GM12865 (cell line): Measurements from ENCODE around the gene GAB1.
A peak's percentile ranks its signal among the peaks of the same experiment; 100 is the strongest.

ENCODE experiments used
- DNase-seq: peaks from one replicate; pipeline ENCODE4 v3.0.0; 2010; ENCODE audit warnings: low read depth
- H3K4me3 ChIP-seq: 2 replicates; pipeline ENCODE4 v1.5.1; 2011; ENCODE audit warnings: mild to moderate bottlenecking, low read depth, low read length, control low read depth
- CTCF ChIP-seq: IDR thresholded peaks from 2 replicates; pipeline ENCODE4 v1.5.1; 2011; ENCODE audit warnings: low read length, control low read depth, low read depth, inconsistent platforms; ENCODE audit not compliant: insufficient read depth; ENCODE audit errors: missing control alignments

The GAB1 gene

GRCh38 chr4:143351774-143352451, 15.2 kb downstream of the GAB1 start:
- no peak for DNase-seq
- TF ChIP-seq CTCF: no peak
- H3K4me3 ChIP-seq: no peak overlapping the region

GRCh38 chr4:143352720-143353119, 16.0 kb downstream of the GAB1 start:
- no peak for DNase-seq
- TF ChIP-seq CTCF: no peak
- H3K4me3 ChIP-seq: no peak overlapping the region

- no peak for DNase-seq
- no peak overlapping the region for H3K4me3 ChIP-seq
- no peak for TF ChIP-seq CTCF
Observed at GRCh38 chr4:143353797-143354196, 17.1 kb downstream of the GAB1 start.

GRCh38 chr4:143354990-143355389, 18.3 kb downstream of the GAB1 start:
- no peak overlapping the region for H3K4me3 ChIP-seq
- peak; percentile 50 for DNase-seq
- TF ChIP-seq CTCF: no peak

GRCh38 chr4:143355540-143356217, 19.0 kb downstream of the GAB1 start:
- no peak overlapping the region for H3K4me3 ChIP-seq
- DNase-seq: no peak
- no peak for TF ChIP-seq CTCF

GRCh38 chr4:143356493-143356892, 19.8 kb downstream of the GAB1 start:
- TF ChIP-seq CTCF: no peak
- DNase-seq: no peak
- H3K4me3 ChIP-seq: no peak overlapping the region
